ENCODE measurements around the gene UPP1. TPM values are rescaled to one million over a fixed set of nuclear protein-coding genes. Genes with fewer than 3 reads are reported as not detected.

UPP1 gene
- total RNA-seq, 1 donor from 2014 or later, result 55.4 TPM

Other genes starting within 250 kb of the UPP1 start
- 0.07 TPM in 1 of 2 replicates, not detected in the other for gene PKD1L1, start 140.8 kb upstream of the UPP1 start, total RNA-seq
- 34.4 and 36.4 TPM in 2 replicates for gene HUS1, start 109.7 kb upstream of the UPP1 start, total RNA-seq
- not detected in 2 replicates for gene SUN3, start 60.2 kb upstream of the UPP1 start, total RNA-seq
- 0.10 and 0.31 TPM in 2 replicates for gene C7orf57, start 53.7 kb upstream of the UPP1 start, total RNA-seq
- not detected in 2 replicates for gene ABCA13, start 82.2 kb downstream of the UPP1 start, total RNA-seq